ENCODE measurements around the gene RPLP2.

DNA sequence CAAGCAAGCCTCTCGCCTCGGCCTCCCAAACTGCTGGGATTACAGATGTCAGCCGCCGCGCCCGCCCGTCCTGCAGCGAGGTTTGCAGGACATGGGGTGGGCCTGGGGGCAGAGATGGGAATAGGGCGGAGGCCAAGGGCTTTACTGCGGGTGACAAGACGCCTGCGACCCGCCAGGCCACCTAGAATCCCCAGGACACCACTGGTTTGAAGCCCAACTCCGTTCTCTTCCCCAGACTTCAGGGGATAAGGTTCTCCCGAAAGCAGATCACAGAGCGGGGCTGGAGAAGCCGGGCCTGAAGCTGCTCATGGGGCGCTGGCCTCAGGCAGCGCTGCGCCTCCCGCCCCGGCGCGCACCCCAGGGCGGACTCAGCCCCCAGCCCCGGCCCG, 32.2 kb downstream of the RPLP2 start:
- TF ChIP-seq EZH2phosphoT487 (IDR thresholded peaks at IDR 0.05; ENCODE audit: borderline replicate concordance, low read length), result no peak
- TF ChIP-seq, protein P1, sequence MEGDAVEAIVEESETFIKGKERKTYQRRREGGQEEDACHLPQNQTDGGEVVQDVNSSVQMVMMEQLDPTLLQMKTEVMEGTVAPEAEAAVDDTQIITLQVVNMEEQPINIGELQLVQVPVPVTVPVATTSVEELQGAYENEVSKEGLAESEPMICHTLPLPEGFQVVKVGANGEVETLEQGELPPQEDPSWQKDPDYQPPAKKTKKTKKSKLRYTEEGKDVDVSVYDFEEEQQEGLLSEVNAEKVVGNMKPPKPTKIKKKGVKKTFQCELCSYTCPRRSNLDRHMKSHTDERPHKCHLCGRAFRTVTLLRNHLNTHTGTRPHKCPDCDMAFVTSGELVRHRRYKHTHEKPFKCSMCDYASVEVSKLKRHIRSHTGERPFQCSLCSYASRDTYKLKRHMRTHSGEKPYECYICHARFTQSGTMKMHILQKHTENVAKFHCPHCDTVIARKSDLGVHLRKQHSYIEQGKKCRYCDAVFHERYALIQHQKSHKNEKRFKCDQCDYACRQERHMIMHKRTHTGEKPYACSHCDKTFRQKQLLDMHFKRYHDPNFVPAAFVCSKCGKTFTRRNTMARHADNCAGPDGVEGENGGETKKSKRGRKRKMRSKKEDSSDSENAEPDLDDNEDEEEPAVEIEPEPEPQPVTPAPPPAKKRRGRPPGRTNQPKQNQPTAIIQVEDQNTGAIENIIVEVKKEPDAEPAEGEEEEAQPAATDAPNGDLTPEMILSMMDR (IDR thresholded peaks at IDR 0.05; ENCODE audit: low read depth, low read length, poor library complexity, severe bottlenecking), result no peak

Measured in DOHH2 (cell line).